ENCODE measurements around the gene MTERF2. TPM values are rescaled to one million over a fixed set of nuclear protein-coding genes. Genes with fewer than 3 reads are reported as not detected.
A peak's percentile ranks its signal among the peaks of the same experiment; 100 is the strongest.

MTERF2 gene
- total RNA-seq, 1 experiment from 2014 or later: 7.8 TPM

DNA sequence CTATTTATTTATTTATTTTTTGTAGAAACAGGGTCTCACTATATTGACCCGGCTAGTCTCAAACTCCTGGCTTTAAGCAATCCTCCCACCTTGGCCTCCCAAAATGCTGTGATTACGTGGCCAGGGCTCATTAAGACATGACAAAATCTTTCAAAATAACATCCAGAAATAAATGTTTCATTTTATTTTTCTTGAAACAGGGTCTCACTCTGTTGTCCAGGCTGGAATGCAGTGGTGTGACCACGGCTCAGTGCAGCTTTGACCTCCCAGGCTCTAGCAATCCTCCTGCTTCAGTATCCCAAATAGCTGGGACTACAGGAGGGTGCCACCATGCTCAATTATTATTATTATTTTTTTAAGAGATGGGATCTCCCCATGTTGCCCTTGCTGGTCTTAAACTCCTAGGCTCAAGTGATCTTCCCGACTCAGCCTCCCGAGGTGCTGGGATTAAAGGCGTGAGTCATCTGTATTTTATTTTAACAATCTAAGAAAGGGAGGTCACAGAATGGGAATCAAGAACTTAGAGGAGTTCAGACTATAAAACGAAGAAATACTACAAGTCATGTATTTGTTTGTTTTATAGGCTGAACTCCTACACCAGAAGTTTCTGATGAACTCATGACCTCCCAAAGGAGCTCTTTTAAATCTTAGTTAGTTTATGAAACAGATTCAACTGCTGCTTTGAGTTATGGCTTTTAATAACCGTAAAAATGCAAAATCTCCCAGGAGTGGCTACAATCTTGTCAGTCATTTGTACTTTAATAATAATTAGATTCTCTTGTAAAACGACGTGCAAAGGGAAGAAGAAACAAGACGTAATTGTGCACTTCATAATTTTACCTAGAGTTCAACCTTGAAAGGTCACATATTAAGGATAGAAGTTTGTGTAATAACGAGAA lies 33.3 kb downstream of the MTERF2 start:
- peak overlapping the region; percentile 26; the same call in 1 of the 2 replicates for H3K27ac ChIP-seq (ENCODE audit: low read depth, low read length)
- ChIA-PET CTCF (no interaction called here), RAD21 (ENCODE audit: low non-redundant PET in 1 of 2, low total read pairs in 2 of 2, uncharacterized antibody in 2 of 2, unreplicated experiment in 2 of 2) (no interaction called here), POLR2A (interaction anchor here (0.6 kb wide), 1 partner anchor 271 kb away, joined by 5 read pairs; no protein-coding TSS in a partner anchor)
- ATAC-seq (peak; percentile 9; the same call in 1 of the 2 replicates), DNase-seq (ENCODE audit: low read depth, low spot score) (no peak)
- H3K9me2 ChIP-seq (ENCODE audit: insufficient read depth): no peaks in the 10 kb centered on the region
- peak overlapping the region; percentile 66 for H2AFZ ChIP-seq (ENCODE audit: low read depth, low read length, poor library complexity, severe bottlenecking)
- H3K4me2 ChIP-seq (ENCODE audit: low read length): peak overlapping the region; percentile 92
- 0 out of 2 replicates have a peak overlapping the region, but pooled peaks have one; percentile 24 for H3K9ac ChIP-seq (ENCODE audit: low read length)
- H3K36me3 ChIP-seq (ENCODE audit: control insufficient read depth in 1 of 2, insufficient read depth in 2 of 2, low read length in 2 of 2): no peaks in the 10 kb centered on the region
- peaks cover 0 to 5% of the 10 kb centered on the region in 2 experiments; a peak in 2 of 4 replicates for H3K9me3 ChIP-seq (ENCODE audit: control insufficient read depth in 1 of 2, insufficient read depth in 1 of 2, low read depth in 1 of 2, low read length in 2 of 2)
- H3K27me3 ChIP-seq (ENCODE audit: insufficient read depth, low read length): no peaks in the 10 kb centered on the region
- intact Hi-C loops (cut with micrococcal nuclease): no loop called here
- H3K79me2 ChIP-seq (ENCODE audit: insufficient read depth, low read length): peaks cover 17% of the 10 kb centered on the region
- H3K4me3 ChIP-seq (replicated peaks in 1 of 2; ENCODE audit: low read depth in 1 of 2, low read length in 2 of 2): peak overlapping the region in 1 of 2 experiments; percentile 13; a peak in 1 of 4 replicates
- BruUV-seq (replicated peaks): no TSS peak
- no peaks in the 10 kb centered on the region for H4K20me1 ChIP-seq (ENCODE audit: insufficient read depth)
- H3K4me1 ChIP-seq (ENCODE audit: control insufficient read depth in 1 of 2, insufficient read depth in 2 of 2, low read length in 2 of 2): peaks cover 29 to 35% of the 10 kb centered on the region in 2 experiments; a peak in 3 of 4 replicates
- TF ChIP-seq REST (IDR thresholded peaks at IDR 0.05; ENCODE audit: low read depth) (no peak), CBX3 (IDR thresholded peaks at IDR 0.05; ENCODE audit: low read depth) (0 out of 2 replicates have a peak, but pooled peaks have one; percentile 14), JUND (IDR thresholded peaks at IDR 0.05) (peak; percentile 55), POLR2AphosphoS5 (IDR thresholded peaks at IDR 0.05; ENCODE audit: low read depth, low read length) (no peak), CEBPB (IDR thresholded peaks at IDR 0.05; ENCODE audit: low read depth) (no peak), FOSL1 (IDR thresholded peaks at IDR 0.05; ENCODE audit: low read depth) (peak; percentile 49; the same call in 1 of the 2 replicates), ZFX (IDR thresholded peaks at IDR 0.05) (no peak), SP1 (IDR thresholded peaks at IDR 0.05; ENCODE audit: low read depth) (peak; percentile 24; the same call in 1 of the 2 replicates), SIN3A (IDR thresholded peaks at IDR 0.05; ENCODE audit: low read depth) (0 out of 2 replicates have a peak, but pooled peaks have one; percentile 15), CTCF (IDR thresholded peaks at IDR 0.05 in 2 of 3, conservative IDR thresholded peaks at IDR 0.05 in 1 of 3; ENCODE audit: borderline replicate concordance in 1 of 3, insufficient read depth in 1 of 3, low read depth in 2 of 3, low read length in 2 of 3) (no peak), ELF1 (IDR thresholded peaks at IDR 0.05; ENCODE audit: borderline replicate concordance, low read depth) (no peak), ZBTB33 (IDR thresholded peaks at IDR 0.05; ENCODE audit: extremely low read depth, insufficient replicate concordance, low read length) (no peak), TCF7L2 (IDR thresholded peaks at IDR 0.05; ENCODE audit: borderline replicate concordance, extremely low read depth, insufficient read depth, insufficient read length) (no peak), EGR1 (IDR thresholded peaks at IDR 0.05; ENCODE audit: low read depth) (no peak), SRF (IDR thresholded peaks at IDR 0.05; ENCODE audit: low read depth) (no peak), EZH2phosphoT487 (IDR thresholded peaks at IDR 0.05; ENCODE audit: borderline replicate concordance) (no peak), EZH2 (IDR thresholded peaks at IDR 0.05) (no peak), ZNF274 (IDR thresholded peaks at IDR 0.05; ENCODE audit: low read depth, low read length) (no peak)
- TF ChIP-seq, protein P1, sequence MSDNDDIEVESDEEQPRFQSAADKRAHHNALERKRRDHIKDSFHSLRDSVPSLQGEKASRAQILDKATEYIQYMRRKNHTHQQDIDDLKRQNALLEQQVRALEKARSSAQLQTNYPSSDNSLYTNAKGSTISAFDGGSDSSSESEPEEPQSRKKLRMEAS (IDR thresholded peaks at IDR 0.05): no peak
